ENCODE data around the gene ANTXRL.
"Not testable (repeated sequence)": the region's sequence is repeated elsewhere in the genome, so short reads cannot be mapped to it uniquely, and the experiment has no call there.

ANTXRL gene

GRCh38 chr10:46365484-46365883, 78.7 kb downstream of the ANTXRL start:
- peak; percentile 16 for DNase-seq (ENCODE audit: low read depth)

GRCh38 chr10:46367209-46367608, 80.4 kb downstream of the ANTXRL start:
- not testable (repeated sequence) for DNase-seq (ENCODE audit: low read depth)

GRCh38 chr10:46367666-46368240, 81.0 kb downstream of the ANTXRL start:
- DNase-seq (ENCODE audit: low read depth): not testable (repeated sequence)

- not testable (repeated sequence) for DNase-seq (ENCODE audit: low read depth)
These were observed 82.2 kb downstream of the ANTXRL start for GRCh38 chr10:46368956-46369355.

GRCh38 chr10:46374410-46374809, 87.6 kb downstream of the ANTXRL start:
- not testable (repeated sequence) for DNase-seq (ENCODE audit: low read depth)

GRCh38 chr10:46375406-46375805, 88.6 kb downstream of the ANTXRL start, which contains the start of gene ANXA8L1:
Gene ANXA8L1, plus strand, starts transcription at chr10:46375776. Its CDS starts 76 bp downstream, at chr10:46375852.
- DNase-seq (ENCODE audit: low read depth): not testable (repeated sequence)

GRCh38 chr10:46377022-46377421, 90.2 kb downstream of the ANTXRL start:
- not testable (repeated sequence) for DNase-seq (ENCODE audit: low read depth)

GRCh38 chr10:46377651-46378050, 90.9 kb downstream of the ANTXRL start:
- DNase-seq (ENCODE audit: low read depth): not testable (repeated sequence)

- DNase-seq (ENCODE audit: low read depth): not testable (repeated sequence)
These were observed 91.3 kb downstream of the ANTXRL start for GRCh38 chr10:46378108-46378507.

GRCh38 chr10:46379233-46379848, 92.5 kb downstream of the ANTXRL start:
- DNase-seq (ENCODE audit: low read depth): not testable (repeated sequence)

Data from iris pigment epithelial cell (primary cell).